Measurements from ENCODE around the gene BTF3.
"Not testable (repeated sequence)": the region's sequence is repeated elsewhere in the genome, so short reads cannot be mapped to it uniquely, and the experiment has no call there.

The BTF3 gene

DNA sequence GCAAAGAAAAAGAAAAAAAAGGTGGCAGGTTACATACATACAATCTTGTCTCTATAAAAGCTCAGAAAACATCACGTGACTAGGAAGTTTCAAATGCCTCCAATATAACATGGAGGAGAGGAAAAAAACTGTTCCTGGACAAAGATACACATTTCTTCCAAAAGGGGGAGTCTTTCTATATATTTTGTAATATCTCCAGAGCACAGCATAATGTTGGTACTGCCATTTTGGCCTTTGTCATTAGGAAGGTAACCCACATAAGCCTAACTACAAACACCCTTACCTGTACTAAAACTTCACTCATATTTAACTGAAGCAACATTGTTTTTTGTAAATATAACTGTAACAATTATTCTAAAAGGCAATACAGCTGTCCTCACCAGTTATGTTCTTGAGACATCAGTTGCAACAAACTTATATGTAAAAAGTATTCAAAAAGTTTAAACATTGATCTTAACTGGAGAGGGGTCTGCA is 1.2 kb upstream of the BTF3 start:
- peaks cover 12% of the 10 kb centered on the region for H3K4me1 ChIP-seq (ENCODE audit: control insufficient read depth, insufficient read depth, low read length, poor library complexity, severe bottlenecking)
- DNase-seq = no peak
- H3K9me3 ChIP-seq (ENCODE audit: control insufficient read depth, low read length) = no peaks in the 10 kb centered on the region
- no peak overlapping the region for H3K4me3 ChIP-seq (ENCODE audit: insufficient read depth, low read depth, low read length, poor library complexity, severe bottlenecking)
- no peak overlapping the region for H3K27ac ChIP-seq (ENCODE audit: insufficient read depth, low read length, poor library complexity, severe bottlenecking)
- no peaks in the 10 kb centered on the region for H3K27me3 ChIP-seq (replicated peaks; ENCODE audit: control insufficient read depth, insufficient read depth, low read length, poor library complexity, severe bottlenecking)
- H3K36me3 ChIP-seq (ENCODE audit: control insufficient read depth, insufficient read depth, low read length) = no peaks in the 10 kb centered on the region

DNA sequence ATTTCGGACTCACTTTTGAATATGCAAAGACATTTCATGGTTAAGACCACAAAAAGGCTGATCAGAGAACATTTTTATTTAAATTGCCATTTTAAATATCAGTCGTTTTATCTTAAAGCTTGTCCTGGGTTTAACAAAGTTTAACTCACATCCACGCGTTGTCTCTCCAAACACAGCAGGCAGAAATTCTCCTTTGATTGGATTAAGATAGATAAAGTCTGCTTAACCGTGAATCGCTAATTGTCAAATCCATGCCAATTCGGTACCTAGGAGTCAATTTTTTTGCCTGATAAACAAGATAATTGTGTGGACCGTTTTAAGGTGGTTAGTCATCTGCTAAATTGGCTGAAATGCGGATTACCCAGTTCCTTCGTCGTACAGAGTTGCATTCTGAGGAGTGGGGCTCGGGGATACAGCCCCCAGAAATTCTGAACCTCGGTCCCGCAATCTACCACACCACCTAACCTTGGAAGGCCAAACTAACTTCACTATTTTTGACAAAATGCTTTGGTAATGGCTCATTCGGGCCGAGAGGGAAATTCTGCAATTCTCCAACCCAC is 665 bp upstream of the BTF3 start:
- Histone ChIP-seq H3K9me3 (ENCODE audit: control insufficient read depth, low read length) (no peaks in the 10 kb centered on the region), H3K4me1 (ENCODE audit: control insufficient read depth, insufficient read depth, low read length, poor library complexity, severe bottlenecking) (peaks cover 12% of the 10 kb centered on the region), H3K27me3 (replicated peaks; ENCODE audit: control insufficient read depth, insufficient read depth, low read length, poor library complexity, severe bottlenecking) (no peaks in the 10 kb centered on the region), H3K4me3 (ENCODE audit: insufficient read depth, low read depth, low read length, poor library complexity, severe bottlenecking) (peak overlapping the region; percentile 93), H3K36me3 (ENCODE audit: control insufficient read depth, insufficient read depth, low read length) (peaks cover 4% of the 10 kb centered on the region), H3K27ac (ENCODE audit: insufficient read depth, low read length, poor library complexity, severe bottlenecking) (peak overlapping the region; percentile 97)
- DNase-seq = no peak

DNA sequence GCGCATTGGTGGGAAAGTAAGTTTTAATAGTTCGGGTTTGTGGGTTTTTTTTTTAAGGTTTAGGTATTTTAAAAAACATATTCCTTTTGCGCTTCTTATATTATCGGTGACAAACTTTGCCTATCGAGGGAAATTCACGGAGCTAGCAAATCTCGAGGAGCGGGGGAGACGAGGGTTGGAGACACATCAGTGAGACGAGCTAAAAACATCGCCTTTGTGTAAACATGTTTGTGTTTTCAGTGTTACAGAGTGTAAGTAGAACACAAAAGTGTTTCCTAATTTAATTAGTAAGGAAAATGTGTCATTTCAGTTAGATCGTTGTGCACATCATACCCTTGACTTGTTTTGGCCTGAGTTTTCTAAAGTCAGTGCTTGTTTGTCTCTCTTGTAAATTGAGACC is 945 bp downstream of the BTF3 start:
- peaks cover 21% of the 10 kb centered on the region for H3K36me3 ChIP-seq (ENCODE audit: control insufficient read depth, insufficient read depth, low read length)
- H3K4me1 ChIP-seq (ENCODE audit: control insufficient read depth, insufficient read depth, low read length, poor library complexity, severe bottlenecking) = peaks cover 12% of the 10 kb centered on the region
- no peaks in the 10 kb centered on the region for H3K27me3 ChIP-seq (replicated peaks; ENCODE audit: control insufficient read depth, insufficient read depth, low read length, poor library complexity, severe bottlenecking)
- H3K27ac ChIP-seq (ENCODE audit: insufficient read depth, low read length, poor library complexity, severe bottlenecking) = peak overlapping the region; percentile 97
- H3K9me3 ChIP-seq (ENCODE audit: control insufficient read depth, low read length) = no peaks in the 10 kb centered on the region
- peak overlapping the region; percentile 93 for H3K4me3 ChIP-seq (ENCODE audit: insufficient read depth, low read depth, low read length, poor library complexity, severe bottlenecking)
- DNase-seq = no peak

DNA sequence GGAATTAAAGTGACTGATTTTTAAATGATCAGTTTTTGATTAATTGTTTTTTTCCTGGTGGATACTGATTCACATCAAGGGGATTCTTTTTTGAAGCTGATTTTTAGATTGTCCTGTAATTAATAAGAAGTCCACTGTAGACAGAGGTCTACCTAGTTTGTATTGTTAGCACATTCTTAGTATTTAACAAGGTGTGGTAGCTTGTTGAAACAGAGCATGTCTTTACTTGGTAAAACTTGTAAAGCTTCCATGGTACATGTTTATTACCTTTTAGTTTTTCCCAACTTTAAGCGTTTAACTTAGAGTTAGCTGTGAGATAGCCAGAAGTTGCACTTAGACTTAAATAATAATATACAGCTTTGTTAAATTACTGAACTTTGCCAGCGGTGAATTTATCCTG is 1.5 kb downstream of the BTF3 start:
- Histone ChIP-seq H3K36me3 (ENCODE audit: control insufficient read depth, insufficient read depth, low read length) (peaks cover 26% of the 10 kb centered on the region), H3K27ac (ENCODE audit: insufficient read depth, low read length, poor library complexity, severe bottlenecking) (no peak overlapping the region), H3K27me3 (replicated peaks; ENCODE audit: control insufficient read depth, insufficient read depth, low read length, poor library complexity, severe bottlenecking) (no peaks in the 10 kb centered on the region)

DNA sequence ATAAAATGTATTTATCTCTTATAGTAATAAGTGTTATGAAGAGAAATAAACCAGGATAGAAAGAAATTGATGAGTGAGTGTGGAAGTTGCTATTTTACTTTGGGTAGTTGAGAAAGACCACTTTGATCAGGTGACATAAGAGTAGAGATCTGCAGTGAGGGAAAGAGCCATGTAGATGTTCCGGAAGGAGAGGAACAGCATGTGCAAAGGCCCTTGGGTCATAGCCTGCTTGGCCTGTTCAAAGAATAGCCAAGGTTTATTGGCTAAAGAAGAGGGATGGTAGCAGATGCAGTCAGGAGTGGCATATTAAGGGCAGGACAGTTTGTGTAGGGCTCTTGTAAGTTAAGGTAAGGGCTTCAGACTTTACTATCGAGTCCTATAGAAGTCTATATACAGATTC is 3.2 kb downstream of the BTF3 start:
- H3K27ac ChIP-seq (ENCODE audit: insufficient read depth, low read length, poor library complexity, severe bottlenecking) = peak overlapping the region; percentile 27
- peaks cover 41% of the 10 kb centered on the region for H3K36me3 ChIP-seq (ENCODE audit: control insufficient read depth, insufficient read depth, low read length)
- no peaks in the 10 kb centered on the region for H3K9me3 ChIP-seq (ENCODE audit: control insufficient read depth, low read length)
- H3K27me3 ChIP-seq (replicated peaks; ENCODE audit: control insufficient read depth, insufficient read depth, low read length, poor library complexity, severe bottlenecking) = no peaks in the 10 kb centered on the region
- peaks cover 12% of the 10 kb centered on the region for H3K4me1 ChIP-seq (ENCODE audit: control insufficient read depth, insufficient read depth, low read length, poor library complexity, severe bottlenecking)
- no peak for DNase-seq
- no peak overlapping the region for H3K4me3 ChIP-seq (ENCODE audit: insufficient read depth, low read depth, low read length, poor library complexity, severe bottlenecking)

More for the DNA sequence above, 1.5 kb downstream of the BTF3 start:
- peaks cover 12% of the 10 kb centered on the region for H3K4me1 ChIP-seq (ENCODE audit: control insufficient read depth, insufficient read depth, low read length, poor library complexity, severe bottlenecking)
- no peaks in the 10 kb centered on the region for H3K9me3 ChIP-seq (ENCODE audit: control insufficient read depth, low read length)
- no peak for DNase-seq
- peak overlapping the region; percentile 93 for H3K4me3 ChIP-seq (ENCODE audit: insufficient read depth, low read depth, low read length, poor library complexity, severe bottlenecking)

DNA sequence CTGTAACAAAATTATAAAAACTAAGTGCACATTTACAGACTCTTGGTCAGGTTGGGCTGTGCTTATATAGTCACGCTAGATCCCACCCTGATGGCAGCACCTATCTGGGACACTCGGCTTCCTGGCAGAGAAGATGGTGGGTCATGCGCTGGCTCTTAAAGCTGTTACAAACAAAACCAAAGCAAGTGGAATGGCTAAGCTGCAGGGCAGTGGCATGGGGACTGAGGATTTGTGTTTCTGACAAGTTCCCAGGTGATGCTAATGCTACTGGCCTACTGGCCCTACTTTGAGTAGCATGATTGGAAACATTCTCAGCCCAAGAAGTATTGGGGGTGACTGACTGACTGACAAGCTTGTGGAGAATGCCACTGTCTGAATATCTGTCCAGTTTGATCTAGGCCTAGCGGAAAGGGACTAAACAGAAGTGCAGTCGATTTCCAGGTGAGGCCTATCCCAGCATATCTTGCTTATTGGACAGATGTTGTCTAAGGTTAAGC is 8.3 kb downstream of the BTF3 start:
- H3K4me3 ChIP-seq (ENCODE audit: insufficient read depth, low read depth, low read length, poor library complexity, severe bottlenecking) = no peak overlapping the region
- no peaks in the 10 kb centered on the region for H3K27me3 ChIP-seq (replicated peaks; ENCODE audit: control insufficient read depth, insufficient read depth, low read length, poor library complexity, severe bottlenecking)
- DNase-seq = no peak
- no peaks in the 10 kb centered on the region for H3K4me1 ChIP-seq (ENCODE audit: control insufficient read depth, insufficient read depth, low read length, poor library complexity, severe bottlenecking)
- peaks cover 44% of the 10 kb centered on the region for H3K36me3 ChIP-seq (ENCODE audit: control insufficient read depth, insufficient read depth, low read length)
- H3K27ac ChIP-seq (ENCODE audit: insufficient read depth, low read length, poor library complexity, severe bottlenecking) = no peak overlapping the region
- no peaks in the 10 kb centered on the region for H3K9me3 ChIP-seq (ENCODE audit: control insufficient read depth, low read length)

DNA sequence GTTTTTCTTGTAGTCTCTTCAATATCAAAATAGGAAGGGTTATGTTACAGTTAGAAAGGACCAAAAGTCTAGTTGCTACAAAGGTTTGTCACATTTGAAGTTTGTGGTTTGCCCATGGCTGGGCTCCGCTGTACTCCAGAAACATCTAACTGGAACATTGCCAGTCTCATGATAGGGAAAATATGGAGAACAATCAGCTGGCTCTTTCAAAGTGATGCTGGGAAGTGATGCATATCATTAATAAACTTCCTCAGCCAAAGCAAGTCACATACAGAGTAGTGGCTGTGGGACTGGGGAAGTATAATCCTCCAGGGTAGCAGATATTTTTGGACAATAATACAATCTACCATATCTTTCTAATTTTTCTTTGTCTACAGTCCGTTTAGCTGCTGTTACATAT is 8.8 kb downstream of the BTF3 start:
- no peaks in the 10 kb centered on the region for H3K9me3 ChIP-seq (ENCODE audit: control insufficient read depth, low read length)
- no peak overlapping the region for H3K4me3 ChIP-seq (ENCODE audit: insufficient read depth, low read depth, low read length, poor library complexity, severe bottlenecking)
- no peaks in the 10 kb centered on the region for H3K27me3 ChIP-seq (replicated peaks; ENCODE audit: control insufficient read depth, insufficient read depth, low read length, poor library complexity, severe bottlenecking)
- no peak for DNase-seq
- no peaks in the 10 kb centered on the region for H3K4me1 ChIP-seq (ENCODE audit: control insufficient read depth, insufficient read depth, low read length, poor library complexity, severe bottlenecking)
- peaks cover 44% of the 10 kb centered on the region for H3K36me3 ChIP-seq (ENCODE audit: control insufficient read depth, insufficient read depth, low read length)
- no peak overlapping the region for H3K27ac ChIP-seq (ENCODE audit: insufficient read depth, low read length, poor library complexity, severe bottlenecking)

DNA sequence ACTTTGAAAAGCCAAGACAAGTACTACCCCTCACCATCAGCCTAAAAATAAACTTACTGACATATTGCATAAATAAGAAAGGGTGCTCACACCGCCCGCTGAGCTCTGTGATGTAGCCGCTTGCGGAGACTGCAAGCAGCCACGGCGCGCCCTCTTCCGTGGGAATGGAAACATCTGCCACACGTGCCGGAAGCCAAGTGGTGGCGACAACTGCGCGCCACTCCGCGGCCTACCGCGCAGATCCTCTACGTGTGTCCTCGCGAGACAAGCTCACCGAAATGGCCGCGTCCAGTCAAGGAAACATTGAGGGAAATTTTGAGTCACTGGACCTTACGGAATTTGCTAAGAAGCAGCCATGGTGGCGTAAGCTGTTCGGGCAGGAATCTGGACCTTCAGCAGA is 10.3 kb downstream of the BTF3 start:
- not testable (repeated sequence) for H3K27ac ChIP-seq (ENCODE audit: insufficient read depth, low read length, poor library complexity, severe bottlenecking); H3K9me3 ChIP-seq (ENCODE audit: control insufficient read depth, low read length); DNase-seq; H3K4me3 ChIP-seq (ENCODE audit: insufficient read depth, low read depth, low read length, poor library complexity, severe bottlenecking); H3K4me1 ChIP-seq (ENCODE audit: control insufficient read depth, insufficient read depth, low read length, poor library complexity, severe bottlenecking); H3K27me3 ChIP-seq (replicated peaks; ENCODE audit: control insufficient read depth, insufficient read depth, low read length, poor library complexity, severe bottlenecking)
- H3K36me3 ChIP-seq (ENCODE audit: control insufficient read depth, insufficient read depth, low read length) = peaks cover 30% of the 10 kb centered on the region

DNA sequence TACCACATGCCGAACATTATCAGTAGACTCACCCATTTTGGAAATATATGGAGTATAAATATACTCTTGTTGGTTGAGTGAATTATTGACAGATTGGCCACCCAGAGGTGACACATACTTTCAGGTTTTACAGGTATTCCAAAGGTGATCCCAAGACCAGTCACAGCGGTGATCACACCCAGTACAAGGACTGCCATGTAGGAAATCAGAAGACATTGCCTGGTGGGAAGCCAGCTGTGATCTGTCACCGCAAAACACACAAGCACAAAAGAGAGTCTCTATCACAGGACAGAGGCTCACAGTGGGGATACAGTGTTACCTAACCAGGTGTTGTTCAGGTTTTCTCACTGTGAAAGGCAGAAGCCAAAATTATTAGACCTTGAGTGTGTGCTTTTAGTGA is 15.8 kb downstream of the BTF3 start:
- Histone ChIP-seq H3K27ac (ENCODE audit: insufficient read depth, low read length, poor library complexity, severe bottlenecking) (no peak overlapping the region), H3K27me3 (replicated peaks; ENCODE audit: control insufficient read depth, insufficient read depth, low read length, poor library complexity, severe bottlenecking) (no peaks in the 10 kb centered on the region), H3K4me1 (ENCODE audit: control insufficient read depth, insufficient read depth, low read length, poor library complexity, severe bottlenecking) (no peaks in the 10 kb centered on the region), H3K9me3 (ENCODE audit: control insufficient read depth, low read length) (no peaks in the 10 kb centered on the region), H3K36me3 (ENCODE audit: control insufficient read depth, insufficient read depth, low read length) (no peaks in the 10 kb centered on the region), H3K4me3 (ENCODE audit: insufficient read depth, low read depth, low read length, poor library complexity, severe bottlenecking) (no peak overlapping the region)
- no peak for DNase-seq

DNA sequence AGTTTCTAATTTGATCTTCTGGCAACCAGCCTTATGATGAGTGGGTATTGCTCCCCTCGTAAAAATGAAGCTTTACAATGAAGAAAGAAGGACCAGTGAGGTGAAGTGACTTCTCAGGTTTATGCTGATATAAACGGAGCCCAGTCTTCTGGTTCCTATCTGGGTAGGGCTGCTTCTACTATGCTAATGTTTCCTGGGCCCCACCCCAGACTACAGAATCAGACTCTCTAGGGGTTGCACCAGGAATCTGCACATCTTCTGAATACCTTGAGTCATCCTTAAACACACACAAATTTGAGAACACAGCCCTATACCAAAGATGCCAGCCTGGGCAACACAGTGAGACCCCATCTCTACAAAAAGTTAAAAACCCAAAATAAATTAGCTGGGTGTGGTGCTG is 16.2 kb downstream of the BTF3 start:
- Histone ChIP-seq H3K4me3 (ENCODE audit: insufficient read depth, low read depth, low read length, poor library complexity, severe bottlenecking) (no peak overlapping the region), H3K27ac (ENCODE audit: insufficient read depth, low read length, poor library complexity, severe bottlenecking) (no peak overlapping the region), H3K36me3 (ENCODE audit: control insufficient read depth, insufficient read depth, low read length) (no peaks in the 10 kb centered on the region), H3K9me3 (ENCODE audit: control insufficient read depth, low read length) (no peaks in the 10 kb centered on the region), H3K4me1 (ENCODE audit: control insufficient read depth, insufficient read depth, low read length, poor library complexity, severe bottlenecking) (no peaks in the 10 kb centered on the region), H3K27me3 (replicated peaks; ENCODE audit: control insufficient read depth, insufficient read depth, low read length, poor library complexity, severe bottlenecking) (no peaks in the 10 kb centered on the region)
- no peak for DNase-seq
